ENCODE data around the gene HNRNPUL1. TPM values are rescaled to one million over a fixed set of nuclear protein-coding genes. Genes with fewer than 3 reads are reported as not detected.

Gene HNRNPUL1
- total and polyA plus RNA-seq, 2 of the 8 experiments (the other 6 are each of a cell fraction or from before 2014, with no cell fraction given), result 99.5 to 264 TPM

DNA sequence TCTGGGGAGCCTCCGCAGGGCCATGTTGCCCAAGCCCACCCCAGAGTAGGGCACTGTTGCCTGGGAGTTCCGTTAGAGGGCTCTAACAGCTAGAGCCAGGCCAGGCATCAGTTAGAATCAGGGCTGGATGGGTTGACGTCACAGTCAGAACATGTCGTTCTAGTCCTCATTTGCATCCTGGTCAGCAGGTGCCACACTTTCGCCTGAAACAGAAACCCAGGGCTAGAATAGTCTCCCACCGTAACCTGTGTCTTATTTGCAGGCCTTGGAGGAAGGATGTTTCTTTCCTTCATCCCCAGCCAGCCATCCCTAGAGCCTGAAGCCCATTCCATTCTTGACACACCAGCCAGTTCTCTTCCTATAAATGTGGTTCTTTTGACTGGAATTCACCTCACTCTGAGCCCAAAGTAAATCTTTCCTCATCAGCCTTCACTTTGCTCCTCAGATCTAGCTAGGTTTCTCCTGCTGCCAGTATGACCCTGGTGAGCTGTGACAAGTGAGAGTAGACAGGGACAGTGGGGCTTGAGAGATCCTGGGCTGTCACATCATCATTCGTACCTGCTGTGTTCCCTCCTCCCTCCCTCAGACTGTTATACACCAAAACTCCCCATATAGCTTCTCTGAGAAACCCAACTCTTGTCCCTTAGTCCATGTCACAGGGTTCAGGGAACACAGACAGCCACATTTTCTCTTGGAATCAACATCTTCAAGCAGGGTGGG is 33.6 kb downstream of the HNRNPUL1 start:
- no peak overlapping the region; a peak in 1 of 7 replicates for H3K9ac ChIP-seq (replicated peaks in 1 of 4; ENCODE audit: extremely low read depth in 1 of 4, low read depth in 3 of 4, low read length in 3 of 4)
- no peak overlapping the region for H3K56ac ChIP-seq (replicated peaks; ENCODE audit: insufficient read length, low read depth, low read length)
- H2BK12ac ChIP-seq (ENCODE audit: low read depth, low read length), result no peak overlapping the region
- H3K79me1 ChIP-seq (ENCODE audit: low read depth, low read length), result peaks cover 2% of the 10 kb centered on the region; the same call in 1 of the 2 replicates
- FAIRE-seq, result no peak
- H2BK20ac ChIP-seq (ENCODE audit: low read length), result no peak overlapping the region
- WGBS, 2 experiments (ENCODE audit: extremely low coverage in 1 of 2, insufficient coverage in 1 of 2, insufficient read length in 1 of 2, insufficient replicate concordance in 2 of 2, low coverage in 1 of 2, low lambda C conversion rate in 2 of 2, missing lambda C conversion rate in 1 of 2), result 90% methylated on average over 7 of the region's 7 CpGs; no CpG with 5 or more reads in 1 of the 2 experiments
- no peak overlapping the region for H2BK5ac ChIP-seq (ENCODE audit: low read depth, low read length)
- H3K4me1 ChIP-seq (replicated peaks in 1 of 4; ENCODE audit: control insufficient read depth in 3 of 4, insufficient read depth in 4 of 4, low read length in 3 of 4), result no peaks in the 10 kb centered on the region
- ChIA-PET CTCF (ENCODE audit: partially characterized antibody) (interaction anchor here (1.1 to 7.8 kb wide), 6 partner anchors 8 to 35 kb away, joined by 3 to 63 read pairs (median 3); no protein-coding TSS in a partner anchor), POLR2A (ENCODE audit: partially characterized antibody) (interaction anchor here (22.6 to 38.6 kb wide), 2 partner anchors 6 to 17 kb away, joined by 579 read pairs; partner anchors contain the start of genes CCDC97 and HNRNPUL1)
- no peak overlapping the region for H3K18ac ChIP-seq (ENCODE audit: extremely low read depth, low read length)
- no peak overlapping the region for H2BK15ac ChIP-seq (ENCODE audit: low read length)
- no peak overlapping the region for H3K27ac ChIP-seq (ENCODE audit: low read depth, low read length)
- no peak overlapping the region for H3K4me2 ChIP-seq (ENCODE audit: insufficient read depth in 1 of 2, low read depth in 2 of 2, low read length in 2 of 2)
- H4K20me1 ChIP-seq (replicated peaks in 1 of 2; ENCODE audit: control insufficient read depth in 1 of 2, insufficient read depth in 2 of 2, low read length in 2 of 2), result peaks cover 15 to 23% of the 10 kb centered on the region in 2 experiments
- H4K91ac ChIP-seq (replicated peaks; ENCODE audit: insufficient read length, low read length), result no peak overlapping the region
- no peak overlapping the region for H2BK120ac ChIP-seq (replicated peaks; ENCODE audit: low read depth, low read length)
- H4K8ac ChIP-seq (ENCODE audit: extremely low read depth, insufficient read depth, low read length), result no peak overlapping the region
- H2AFZ ChIP-seq (ENCODE audit: low read length), result no peak overlapping the region
- no peaks in the 10 kb centered on the region for H3K27me3 ChIP-seq (replicated peaks in 1 of 4; ENCODE audit: control insufficient read depth in 3 of 4, extremely low read depth in 1 of 4, insufficient read depth in 3 of 4, low read length in 3 of 4)
- no peak overlapping the region for H4K5ac ChIP-seq (ENCODE audit: insufficient read length, low read depth, low read length)
- DNase-seq (ENCODE audit: low read depth in 1 of 2, low spot score in 2 of 2), result no peak
- H3K79me2 ChIP-seq (ENCODE audit: control insufficient read depth in 1 of 2, insufficient read depth in 2 of 2, low read length in 2 of 2), result no peaks in the 10 kb centered on the region
- no peak overlapping the region for H3K23ac ChIP-seq (ENCODE audit: insufficient read length)
- no peaks in the 10 kb centered on the region for H3K23me2 ChIP-seq (ENCODE audit: low read depth, low read length)
- H3K4me3 ChIP-seq (ENCODE audit: extremely low read depth in 1 of 4, insufficient read depth in 2 of 4, low read depth in 3 of 4, low read length in 4 of 4), result no peak overlapping the region
- no peak overlapping the region for H3K14ac ChIP-seq (ENCODE audit: insufficient read length)
- no peak overlapping the region for H2AK5ac ChIP-seq (ENCODE audit: low read depth, low read length)
- no peak overlapping the region for H3K4ac ChIP-seq (replicated peaks; ENCODE audit: insufficient read length, low read depth, low read length)
- no peaks in the 10 kb centered on the region for H3K9me3 ChIP-seq (ENCODE audit: insufficient read depth in 2 of 2, low read depth in 1 of 2, low read length in 1 of 2)
- H3K36me3 ChIP-seq (ENCODE audit: control insufficient read depth in 2 of 4, insufficient read depth in 4 of 4, low read length in 3 of 4), result peaks cover 69 to 98% (median 95%) of the 10 kb centered on the region in 4 experiments
- TF ChIP-seq HDAC6 (IDR thresholded peaks at IDR 0.05; ENCODE audit: low read depth, low read length) (no peak), ZNF274 (IDR thresholded peaks at IDR 0.05; ENCODE audit: borderline replicate concordance, extremely low read depth, low read length) (no peak), HDAC2 (IDR thresholded peaks at IDR 0.05; ENCODE audit: borderline replicate concordance in 1 of 2, low read depth in 2 of 2, low read length in 2 of 2) (no peak), EZH2 (IDR thresholded peaks at IDR 0.05; ENCODE audit: low read depth, low read length, severe bottlenecking) (no peak), SIN3A (conservative IDR thresholded peaks at IDR 0.05 in 1 of 2, IDR thresholded peaks at IDR 0.05 in 1 of 2; ENCODE audit: low read depth in 1 of 2, low read length in 2 of 2) (no peak), YY1 (IDR thresholded peaks at IDR 0.05; ENCODE audit: low read depth, low read length) (no peak), KDM4A (IDR thresholded peaks at IDR 0.05; ENCODE audit: low read depth, low read length, severe bottlenecking) (no peak), SIX5 (IDR thresholded peaks at IDR 0.05; ENCODE audit: low read depth, low read length) (no peak), CREB1 (IDR thresholded peaks at IDR 0.05) (no peak), JUN (IDR thresholded peaks at IDR 0.05; ENCODE audit: low read depth, low read length) (no peak)
- TF ChIP-seq, protein P1, sequence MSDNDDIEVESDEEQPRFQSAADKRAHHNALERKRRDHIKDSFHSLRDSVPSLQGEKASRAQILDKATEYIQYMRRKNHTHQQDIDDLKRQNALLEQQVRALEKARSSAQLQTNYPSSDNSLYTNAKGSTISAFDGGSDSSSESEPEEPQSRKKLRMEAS (IDR thresholded peaks at IDR 0.05), result no peak
